LNCaP clone FGC (cell line): Measurements from ENCODE around the gene DMRTA1.

Experiments
- DNase-seq: peaks from one replicate; pipeline ENCODE4 v3.0.0-alpha.2; 2011; ENCODE audit warnings: low read depth
- H3K4me3 ChIP-seq: 2 replicates; pipeline ENCODE4 v1.5.1; 2011; ENCODE audit warnings: mild to moderate bottlenecking, low read depth, low read length, control low read depth
- TF ChIP-seq, protein P1 (sequence below): IDR thresholded peaks from 2 replicates; pipeline ENCODE4 v1.5.1; 2012; ENCODE audit warnings: mild to moderate bottlenecking; ENCODE audit not compliant: control insufficient read depth, insufficient read depth; ENCODE audit errors: extremely low read depth

DMRTA1 gene, protein sequence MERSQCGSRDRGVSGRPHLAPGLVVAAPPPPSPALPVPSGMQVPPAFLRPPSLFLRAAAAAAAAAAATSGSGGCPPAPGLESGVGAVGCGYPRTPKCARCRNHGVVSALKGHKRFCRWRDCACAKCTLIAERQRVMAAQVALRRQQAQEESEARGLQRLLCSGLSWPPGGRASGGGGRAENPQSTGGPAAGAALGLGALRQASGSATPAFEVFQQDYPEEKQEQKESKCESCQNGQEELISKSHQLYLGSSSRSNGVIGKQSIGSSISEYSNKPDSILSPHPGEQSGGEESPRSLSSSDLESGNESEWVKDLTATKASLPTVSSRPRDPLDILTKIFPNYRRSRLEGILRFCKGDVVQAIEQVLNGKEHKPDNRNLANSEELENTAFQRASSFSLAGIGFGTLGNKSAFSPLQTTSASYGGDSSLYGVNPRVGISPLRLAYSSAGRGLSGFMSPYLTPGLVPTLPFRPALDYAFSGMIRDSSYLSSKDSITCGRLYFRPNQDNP

DNA sequence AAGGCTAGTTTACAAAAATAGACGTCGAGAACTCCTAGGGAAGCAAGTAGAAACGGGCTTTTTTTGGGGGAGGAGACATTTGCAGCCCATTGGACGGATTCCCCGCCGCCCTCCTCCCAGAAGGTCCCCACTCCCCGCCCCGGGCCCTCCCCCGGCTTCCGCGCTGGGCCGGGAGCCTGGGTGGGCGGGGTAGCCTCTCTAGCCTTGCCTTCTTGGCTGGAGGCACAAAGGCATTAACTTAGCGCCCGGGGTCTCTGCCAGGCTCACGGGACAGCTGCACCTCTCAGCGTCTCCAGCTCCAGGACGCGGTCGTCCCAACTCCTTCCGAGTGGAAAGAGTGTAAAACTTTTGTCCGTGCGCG is at the start of gene DMRTA1:
DMRTA1 (plus strand) TSS at position 236 of the 361 bp plus-strand sequence. CDS start 242 bp downstream, outside the sequence.
- TF ChIP-seq, protein P1, sequence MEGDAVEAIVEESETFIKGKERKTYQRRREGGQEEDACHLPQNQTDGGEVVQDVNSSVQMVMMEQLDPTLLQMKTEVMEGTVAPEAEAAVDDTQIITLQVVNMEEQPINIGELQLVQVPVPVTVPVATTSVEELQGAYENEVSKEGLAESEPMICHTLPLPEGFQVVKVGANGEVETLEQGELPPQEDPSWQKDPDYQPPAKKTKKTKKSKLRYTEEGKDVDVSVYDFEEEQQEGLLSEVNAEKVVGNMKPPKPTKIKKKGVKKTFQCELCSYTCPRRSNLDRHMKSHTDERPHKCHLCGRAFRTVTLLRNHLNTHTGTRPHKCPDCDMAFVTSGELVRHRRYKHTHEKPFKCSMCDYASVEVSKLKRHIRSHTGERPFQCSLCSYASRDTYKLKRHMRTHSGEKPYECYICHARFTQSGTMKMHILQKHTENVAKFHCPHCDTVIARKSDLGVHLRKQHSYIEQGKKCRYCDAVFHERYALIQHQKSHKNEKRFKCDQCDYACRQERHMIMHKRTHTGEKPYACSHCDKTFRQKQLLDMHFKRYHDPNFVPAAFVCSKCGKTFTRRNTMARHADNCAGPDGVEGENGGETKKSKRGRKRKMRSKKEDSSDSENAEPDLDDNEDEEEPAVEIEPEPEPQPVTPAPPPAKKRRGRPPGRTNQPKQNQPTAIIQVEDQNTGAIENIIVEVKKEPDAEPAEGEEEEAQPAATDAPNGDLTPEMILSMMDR: no peak
- no peak for DNase-seq
- peak within 1 kb of the TSS; percentile 37 for H3K4me3 ChIP-seq

- no peak overlapping the region for H3K4me3 ChIP-seq
- DNase-seq: no peak
- TF ChIP-seq, protein P1: no peak
These were observed 45.0 kb upstream of the DMRTA1 start for GRCh38 chr9:22401671-22402070.

GRCh38 chr9:22405869-22406659 is 40.6 kb upstream of the DMRTA1 start:
- TF ChIP-seq, protein P1: no peak
- DNase-seq: no peak
- H3K4me3 ChIP-seq: no peak overlapping the region

DNA sequence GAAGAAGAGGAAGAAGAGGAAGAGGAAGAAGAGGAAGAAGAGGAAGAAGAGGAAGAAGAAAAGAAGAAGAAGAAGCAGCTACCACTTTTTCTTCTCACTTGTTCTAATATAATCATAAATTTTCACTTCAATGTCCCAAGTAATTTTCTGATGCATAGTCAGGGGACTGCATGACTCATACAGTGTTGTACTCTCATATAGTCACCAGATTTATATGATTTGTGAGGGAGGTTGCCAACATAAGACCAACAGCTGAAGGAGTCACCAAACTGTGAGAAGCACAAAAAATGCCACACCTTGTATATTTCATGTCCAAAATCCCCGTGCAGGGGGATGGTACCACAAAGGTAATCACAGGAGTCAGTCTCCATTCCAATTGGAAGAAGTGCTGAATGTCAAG is 32.7 kb upstream of the DMRTA1 start:
- H3K4me3 ChIP-seq: no peak overlapping the region
- TF ChIP-seq, protein P1: no peak
- DNase-seq: no peak

DNA sequence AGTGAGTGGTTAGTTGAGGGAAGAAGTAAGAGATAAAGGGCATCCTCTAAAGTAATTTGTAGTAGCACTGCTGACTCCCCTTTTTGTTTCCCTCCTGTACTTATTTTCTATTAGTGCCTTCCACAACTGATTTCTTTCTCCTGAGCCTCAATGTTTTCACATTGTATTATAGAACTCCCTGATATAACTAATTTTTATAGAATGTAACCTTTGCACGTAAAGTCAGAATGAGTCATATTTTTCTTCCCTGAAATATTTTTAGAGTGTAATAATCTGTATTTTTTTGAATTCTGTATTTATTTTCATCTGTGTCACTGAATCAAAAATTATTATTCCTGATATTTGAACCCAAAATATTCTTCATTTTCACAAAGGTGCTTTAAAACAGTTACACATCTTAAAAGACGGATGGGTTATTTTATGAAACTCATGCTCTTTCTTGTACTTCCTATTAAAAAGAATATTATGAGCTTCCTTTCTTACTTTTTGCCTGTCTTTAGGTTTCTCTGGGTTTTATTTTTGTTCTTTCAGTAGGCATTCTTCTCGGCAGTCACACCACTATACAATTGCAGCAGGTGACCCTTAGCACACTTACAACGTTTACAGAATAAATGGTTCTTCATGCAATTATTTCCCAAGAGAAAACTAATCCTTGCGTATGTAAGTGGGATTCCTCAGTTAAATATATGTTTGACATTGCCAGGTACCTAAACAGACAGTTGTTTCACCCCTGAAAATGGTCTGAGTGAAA is 30.5 kb upstream of the DMRTA1 start:
- TF ChIP-seq, protein P1: no peak
- DNase-seq: no peak
- no peak overlapping the region for H3K4me3 ChIP-seq

DNA sequence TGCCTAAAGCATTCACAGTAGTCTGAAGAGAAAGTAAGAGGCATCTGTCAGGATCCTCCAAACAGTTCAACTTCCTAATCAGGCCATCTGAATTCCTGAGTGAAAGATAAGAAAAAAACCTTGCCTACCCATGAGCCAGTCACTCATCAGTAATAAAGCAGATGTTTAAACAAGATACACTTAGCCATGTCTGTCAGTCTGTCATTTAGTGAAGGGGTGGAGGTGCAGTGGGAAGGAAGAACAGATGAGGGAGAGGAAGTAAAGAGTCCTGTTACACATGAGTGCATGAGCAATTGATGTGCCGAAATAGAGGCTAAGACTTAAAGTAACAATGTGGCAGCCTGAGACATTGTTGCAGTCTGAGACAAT is 29.9 kb upstream of the DMRTA1 start:
- no peak overlapping the region for H3K4me3 ChIP-seq
- TF ChIP-seq, protein P1: no peak
- DNase-seq: no peak
